ENCODE measurements around the gene CDK7. TPM values are rescaled to one million over a fixed set of nuclear protein-coding genes. Genes with fewer than 3 reads are reported as not detected.

CDK7 gene
- total and polyA plus RNA-seq, 9 of the 15 experiments (the other 6 are each of a cell fraction or from before 2014, with no cell fraction given), result 41.7 to 143 (median 65.3) TPM

- H4K20me1 ChIP-seq (replicated peaks; ENCODE audit: control insufficient read depth, insufficient read depth, low read length), result no peaks in the 10 kb centered on the region
- CTCF ChIA-PET (ENCODE audit: low intra/inter-chr PET ratio), result no interaction called here
- intact Hi-C loops (cut with micrococcal nuclease) (no loop called here), in situ Hi-C loops (cut with MboI) (no loop called here)
- peaks cover 61% of the 10 kb centered on the region for H3K36me3 ChIP-seq (ENCODE audit: control insufficient read depth, insufficient read depth, low read length)
- H3K9me3 ChIP-seq (replicated peaks; ENCODE audit: control insufficient read depth, insufficient read depth, low read depth, low read length), result no peaks in the 10 kb centered on the region
- FAIRE-seq (no peak), ATAC-seq (no peak), DNase-seq (ENCODE audit: extremely low read depth in 1 of 4, low spot score in 3 of 4) (no peak)
- BruUV-seq (replicated peaks), result no TSS peak
- H2AFZ ChIP-seq (ENCODE audit: low read depth, low read length), result no peak overlapping the region
- no peaks in the 10 kb centered on the region; a peak in 1 of 5 replicates for H3K4me1 ChIP-seq (replicated peaks in 1 of 2; ENCODE audit: control insufficient read depth in 2 of 2, insufficient read depth in 2 of 2, low read length in 2 of 2)
- no peak overlapping the region for H3K4me3 ChIP-seq
- POLR2A ChIA-PET, result no interaction called here
- no peak overlapping the region for H3K4me2 ChIP-seq (ENCODE audit: insufficient read depth, low read length)
- no peaks in the 10 kb centered on the region for H3K79me2 ChIP-seq (ENCODE audit: control insufficient read depth, insufficient read depth, low read length)
- 73% methylated on average over 5 of the region's 5 CpGs for WGBS (ENCODE audit: insufficient coverage, low coverage, missing lambda C conversion rate)
- no peaks in the 10 kb centered on the region for H3K9me1 ChIP-seq (ENCODE audit: control insufficient read depth, insufficient read depth, low read length)
- no peak overlapping the region for H3K27ac ChIP-seq (ENCODE audit: extremely low read depth, low read depth, low read length)
- no peak overlapping the region for H3K9ac ChIP-seq (ENCODE audit: insufficient read depth in 1 of 2, low read depth in 2 of 2, low read length in 2 of 2)
- no peaks in the 10 kb centered on the region for H3K27me3 ChIP-seq (ENCODE audit: control insufficient read depth in 2 of 2, insufficient read depth in 2 of 2, low read length in 2 of 2)
- TF ChIP-seq ZNF124 (CRISPR knock-in tag; IDR thresholded peaks at IDR 0.05), result no peak
- no peak for TF ChIP-seq ZNF134 (CRISPR knock-in tag; conservative IDR thresholded peaks at IDR 0.05)
- TF ChIP-seq KDM1A (IDR thresholded peaks at IDR 0.05), result peak; percentile 83 to 87
- peak; percentile 74 for TF ChIP-seq ATF3 (IDR thresholded peaks at IDR 0.05)
- no peak for TF ChIP-seq ATF3 (CRISPR knock-in tag; conservative IDR thresholded peaks at IDR 0.05)
- no peak for TF ChIP-seq ZNF592 (IDR thresholded peaks at IDR 0.05)
- TF ChIP-seq TGIF2 (CRISPR knock-in tag; IDR thresholded peaks at IDR 0.05), result no peak
- TF ChIP-seq MAFF (IDR thresholded peaks at IDR 0.05; ENCODE audit: low read length), result no peak
- peak; percentile 72 for TF ChIP-seq JUND (IDR thresholded peaks at IDR 0.05; ENCODE audit: borderline replicate concordance, low read depth, low read length)
- TF ChIP-seq JUND (tag; IDR thresholded peaks at IDR 0.05; ENCODE audit: borderline replicate concordance, low read depth, low read length), result no peak; the same call in 2 of the 3 replicates
- no peak for TF ChIP-seq TAF1 (IDR thresholded peaks at IDR 0.05; ENCODE audit: control insufficient read depth, extremely low read depth, insufficient read depth, low read length, severe bottlenecking)
- no peak for TF ChIP-seq STAT6 (CRISPR knock-in tag; IDR thresholded peaks at IDR 0.05)
- peak in 1 of 2 experiments; percentile 74; a peak in 1 of 4 replicates for TF ChIP-seq RCOR1 (IDR thresholded peaks at IDR 0.05; ENCODE audit: borderline replicate concordance in 1 of 2, low read depth in 2 of 2, low read length in 2 of 2)
- TF ChIP-seq DPF2 (IDR thresholded peaks at IDR 0.05), result 0 out of 2 replicates have a peak, but pooled peaks have one; percentile 30
- TF ChIP-seq MECOM (CRISPR knock-in tag; IDR thresholded peaks at IDR 0.05), result no peak
- no peak for TF ChIP-seq FOS (IDR thresholded peaks at IDR 0.05; ENCODE audit: extremely low read depth, insufficient read length)
These were observed 28.0 kb upstream of the CDK7 start for GRCh38 chr5:69206528-69207190.

Data from K562 (cell line).